HG02938 (cell line): ENCODE data around the gene ZFR2.
"Not testable (repeated sequence)": the region's sequence is repeated elsewhere in the genome, so short reads cannot be mapped to it uniquely, and the experiment has no call there.

Experiments used
- ATAC-seq: cut with Tn5 transposase; IDR thresholded peaks from one replicate; pipeline ENCODE4 v1.9.1; 2021; ENCODE audit warnings: mild to moderate bottlenecking, moderate library complexity; ENCODE audit not compliant: unreplicated experiment

ZFR2 gene

DNA sequence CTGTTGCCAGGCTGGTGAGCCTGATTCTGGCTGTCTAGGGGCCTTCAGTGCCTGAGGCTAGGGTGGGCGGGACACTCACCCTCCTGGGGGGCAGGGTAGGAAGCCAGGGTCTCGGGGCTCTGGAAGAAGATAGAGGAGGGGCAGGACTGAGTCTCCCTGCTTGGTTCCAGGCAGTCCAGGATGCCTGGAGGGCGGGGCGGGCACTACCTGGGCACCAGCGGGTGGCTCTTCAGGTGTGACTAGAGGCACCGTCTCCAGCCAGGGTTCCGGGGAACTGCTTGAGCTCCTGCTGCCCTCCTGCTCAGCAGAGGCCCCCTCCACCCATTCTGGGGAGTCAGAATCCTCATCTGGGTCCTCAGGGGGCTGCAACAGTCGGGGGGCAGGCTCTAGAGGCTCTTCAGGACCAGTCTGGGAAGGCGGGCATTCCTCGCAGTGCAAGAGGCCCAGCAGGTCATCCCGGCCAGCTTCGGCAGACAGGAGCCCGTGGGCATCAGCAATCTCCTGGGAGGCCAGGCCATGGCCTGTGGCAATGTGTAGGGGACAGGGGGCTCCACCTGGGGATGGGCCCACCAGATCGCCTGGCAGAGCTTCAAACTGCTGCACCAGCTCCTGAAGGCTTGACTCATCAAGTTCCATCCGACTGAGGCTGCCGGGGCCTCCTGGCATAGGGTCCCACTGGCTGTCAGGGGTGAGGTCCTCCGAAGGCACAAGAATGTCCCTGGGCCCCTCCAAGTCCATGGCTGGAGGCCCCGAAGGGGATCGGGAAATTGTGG is 109.2 kb downstream of the ZFR2 start:
- ATAC-seq, result no peak

DNA sequence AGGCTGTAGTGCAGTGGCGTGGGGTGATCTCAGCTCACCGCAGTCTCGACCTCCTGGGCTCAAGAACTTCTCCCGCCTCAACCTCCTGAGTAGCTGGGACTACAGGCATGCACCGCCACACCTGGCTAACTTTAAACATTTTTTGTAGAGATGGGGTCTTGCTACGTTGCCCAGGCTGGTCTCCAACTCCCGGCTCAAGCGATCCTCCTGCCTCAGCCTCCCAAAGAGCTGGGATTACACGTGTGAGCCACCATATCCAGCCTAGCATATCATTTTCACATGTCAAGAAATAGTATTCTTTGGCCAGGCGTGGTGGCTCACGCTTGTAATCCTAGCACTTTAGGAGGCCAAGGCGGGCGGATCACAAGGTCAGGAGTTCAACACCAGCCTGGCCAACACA is 110.5 kb downstream of the ZFR2 start:
- not testable (repeated sequence) for ATAC-seq

GRCh38 chr19:3757705-3758104 is 111.1 kb downstream of the ZFR2 start:
- not testable (repeated sequence) for ATAC-seq
